Neuron (in vitro differentiated cells): ENCODE results near the gene XXYLT1.
"Not testable (repeated sequence)": the region's sequence is repeated elsewhere in the genome, so short reads cannot be mapped to it uniquely, and the experiment has no call there.

Experiments used
- H2AFZ ChIP-seq: one replicate; pipeline ENCODE4 v1.6.1; 2013; ENCODE audit warnings: low read depth, mild to moderate bottlenecking, inconsistent platforms, low read length, moderate library complexity
- H3K27me3 ChIP-seq: one replicate; pipeline ENCODE4 v1.6.1; 2013; ENCODE audit warnings: low read length; ENCODE audit not compliant: insufficient read depth
- H3K36me3 ChIP-seq: one replicate; pipeline ENCODE4 v1.6.1; 2013; ENCODE audit warnings: low read length; ENCODE audit not compliant: insufficient read depth
- H3K4me1 ChIP-seq: one replicate; pipeline ENCODE4 v1.6.1; 2013; ENCODE audit warnings: low read length; ENCODE audit not compliant: insufficient read depth
- H3K4me3 ChIP-seq: 2 replicates; pipeline ENCODE4 v1.5.1; 2013; ENCODE audit warnings: mild to moderate bottlenecking, low read length, moderate library complexity
- H3K9me3 ChIP-seq: one replicate; pipeline ENCODE4 v1.6.1; 2013; ENCODE audit warnings: low read length

XXYLT1 gene

GRCh38 chr3:195059471-195060216, 211.3 kb downstream of the XXYLT1 start:
- H3K4me1 ChIP-seq: no peaks in the 10 kb centered on the region
- H3K36me3 ChIP-seq: no peaks in the 10 kb centered on the region
- no peaks in the 10 kb centered on the region for H3K27me3 ChIP-seq
- H3K4me3 ChIP-seq: no peak overlapping the region
- no peaks in the 10 kb centered on the region for H3K9me3 ChIP-seq
- H2AFZ ChIP-seq: no peak overlapping the region

DNA sequence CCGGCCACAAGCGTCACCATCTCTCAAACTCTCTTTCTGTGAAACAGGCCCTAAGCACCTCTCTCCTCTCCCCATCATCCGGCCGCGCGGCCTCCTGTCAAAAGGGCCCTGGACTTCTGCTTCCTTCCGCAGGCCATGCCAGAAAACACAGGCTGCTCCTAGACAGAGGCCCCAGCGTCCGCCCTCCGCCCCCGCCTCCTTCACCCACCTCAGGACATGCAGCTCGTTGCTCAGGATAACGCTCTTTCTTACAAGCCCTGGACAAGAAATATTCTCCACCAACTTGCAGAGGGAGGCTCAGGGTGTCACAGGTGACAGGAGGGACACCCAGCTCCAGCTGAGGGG, 212.0 kb downstream of the XXYLT1 start:
- H3K9me3 ChIP-seq: no peaks in the 10 kb centered on the region
- H3K4me1 ChIP-seq: no peaks in the 10 kb centered on the region
- no peak overlapping the region for H3K4me3 ChIP-seq
- no peaks in the 10 kb centered on the region for H3K36me3 ChIP-seq
- H2AFZ ChIP-seq: no peak overlapping the region
- no peaks in the 10 kb centered on the region for H3K27me3 ChIP-seq

GRCh38 chr3:195058336-195059005, 212.5 kb downstream of the XXYLT1 start:
- H3K36me3 ChIP-seq: no peaks in the 10 kb centered on the region
- no peaks in the 10 kb centered on the region for H3K9me3 ChIP-seq
- no peak overlapping the region for H3K4me3 ChIP-seq
- no peak overlapping the region for H2AFZ ChIP-seq
- no peaks in the 10 kb centered on the region for H3K4me1 ChIP-seq
- H3K27me3 ChIP-seq: no peaks in the 10 kb centered on the region

- H2AFZ ChIP-seq: no peak overlapping the region
- H3K4me1 ChIP-seq: no peaks in the 10 kb centered on the region
- no peaks in the 10 kb centered on the region for H3K27me3 ChIP-seq
- H3K9me3 ChIP-seq: no peaks in the 10 kb centered on the region
- H3K36me3 ChIP-seq: no peaks in the 10 kb centered on the region
- no peak overlapping the region for H3K4me3 ChIP-seq
Measured at GRCh38 chr3:195057716-195058115, 213.2 kb downstream of the XXYLT1 start.

GRCh38 chr3:195056506-195056905, 214.5 kb downstream of the XXYLT1 start:
- H3K36me3 ChIP-seq: no peaks in the 10 kb centered on the region
- no peaks in the 10 kb centered on the region for H3K4me1 ChIP-seq
- H2AFZ ChIP-seq: no peak overlapping the region
- H3K27me3 ChIP-seq: no peaks in the 10 kb centered on the region
- no peak overlapping the region for H3K4me3 ChIP-seq
- no peaks in the 10 kb centered on the region for H3K9me3 ChIP-seq

- Histone ChIP-seq H3K36me3 (no peaks in the 10 kb centered on the region), H3K27me3 (no peaks in the 10 kb centered on the region), H2AFZ (no peak overlapping the region), H3K4me1 (no peaks in the 10 kb centered on the region), H3K9me3 (no peaks in the 10 kb centered on the region), H3K4me3 (no peak overlapping the region)
Measured at GRCh38 chr3:195054311-195054710, 216.6 kb downstream of the XXYLT1 start.

DNA sequence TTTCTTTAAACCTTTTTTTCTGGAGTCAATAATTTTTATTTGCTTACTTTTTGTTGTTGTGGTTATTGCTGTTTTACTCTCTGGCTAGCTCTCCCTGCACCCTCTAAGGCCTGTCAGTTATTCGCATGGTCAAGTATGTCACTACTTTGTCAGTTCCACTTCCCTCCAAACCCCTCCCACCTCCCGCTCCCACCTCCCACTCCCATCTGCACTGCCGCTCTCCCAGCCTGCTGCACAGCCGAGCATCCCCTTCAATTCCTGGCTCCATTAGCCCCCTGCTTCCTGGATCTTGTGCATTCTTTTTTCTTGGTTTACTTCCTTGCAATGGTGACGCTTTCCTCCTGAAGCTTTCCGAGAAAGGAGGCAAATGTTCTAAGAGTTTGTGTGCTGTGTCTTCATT, 218.0 kb downstream of the XXYLT1 start:
- Histone ChIP-seq H3K9me3 (no peaks in the 10 kb centered on the region), H3K4me3 (no peak overlapping the region), H3K27me3 (no peaks in the 10 kb centered on the region), H3K4me1 (no peaks in the 10 kb centered on the region), H3K36me3 (no peaks in the 10 kb centered on the region), H2AFZ (no peak overlapping the region)

DNA sequence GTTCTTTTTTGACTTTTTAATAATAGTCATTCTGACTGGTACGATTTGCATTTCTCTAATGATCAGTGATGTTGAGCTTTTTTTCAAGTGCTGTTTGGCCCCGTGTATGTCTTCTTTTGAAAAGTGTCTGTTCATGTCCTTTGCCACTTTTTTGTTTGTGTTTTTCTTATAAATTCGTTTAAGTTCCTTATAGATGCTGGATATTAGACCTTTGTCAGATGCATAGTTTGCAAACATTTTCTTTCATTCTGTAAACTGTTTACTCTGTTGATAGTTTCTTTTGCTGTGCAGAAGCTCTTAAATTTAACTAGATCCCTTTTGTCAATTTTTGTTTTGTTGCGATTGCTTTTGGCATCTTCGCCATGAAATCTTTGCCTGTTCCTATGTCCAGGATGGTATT, 220.7 kb downstream of the XXYLT1 start:
- not testable (repeated sequence) for H3K27me3 ChIP-seq, H3K4me1 ChIP-seq, H3K9me3 ChIP-seq, H3K4me3 ChIP-seq, H2AFZ ChIP-seq, H3K36me3 ChIP-seq

DNA sequence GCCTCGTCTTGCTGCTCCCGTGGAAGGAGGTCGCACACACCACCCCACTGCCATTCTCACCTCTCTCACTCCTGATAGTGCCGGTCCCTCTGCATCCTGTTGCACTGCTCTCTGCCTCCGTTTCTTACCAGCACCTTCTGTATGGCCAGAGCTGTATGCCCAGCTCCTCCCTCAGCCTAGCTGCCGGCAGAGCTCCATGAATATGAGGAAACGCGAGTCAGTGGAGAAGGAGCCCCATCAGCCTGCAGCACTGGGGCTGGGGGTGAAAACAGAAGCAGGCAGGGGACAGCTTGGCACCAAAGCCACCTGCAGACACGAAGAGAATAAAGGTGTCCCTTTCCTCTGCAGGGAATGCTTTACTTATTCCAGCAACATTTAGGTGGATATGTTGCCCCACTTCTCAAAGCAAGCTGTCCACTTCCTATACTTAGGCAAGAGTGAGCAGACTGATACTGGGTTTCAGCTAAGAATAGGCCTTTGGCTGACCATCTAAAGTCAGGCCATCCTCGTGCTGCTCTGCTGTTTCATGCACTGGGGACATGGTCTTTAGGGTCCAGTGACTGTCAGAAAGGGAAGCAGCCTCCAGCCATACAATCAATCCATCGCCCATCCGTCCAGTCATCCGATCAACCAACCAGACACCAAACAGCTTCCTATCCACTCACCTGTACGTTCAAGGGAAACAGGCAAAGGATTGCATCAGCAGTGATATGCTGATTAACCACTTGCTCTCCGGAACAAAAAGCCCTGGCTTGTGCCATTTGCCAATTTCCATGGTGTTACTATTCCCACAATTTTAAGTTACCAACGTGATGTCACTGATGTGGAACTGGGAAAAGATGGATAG, 222.7 kb downstream of the XXYLT1 start:
- Histone ChIP-seq H3K36me3 (no peaks in the 10 kb centered on the region), H3K27me3 (no peaks in the 10 kb centered on the region), H3K9me3 (no peaks in the 10 kb centered on the region), H2AFZ (no peak overlapping the region), H3K4me1 (no peaks in the 10 kb centered on the region), H3K4me3 (no peak overlapping the region)

- Histone ChIP-seq H3K4me1 (no peaks in the 10 kb centered on the region), H3K36me3 (no peaks in the 10 kb centered on the region), H3K4me3 (no peak overlapping the region), H2AFZ (no peak overlapping the region), H3K9me3 (no peaks in the 10 kb centered on the region), H3K27me3 (no peaks in the 10 kb centered on the region)
Measured at GRCh38 chr3:195047536-195047935, 223.4 kb downstream of the XXYLT1 start.

DNA sequence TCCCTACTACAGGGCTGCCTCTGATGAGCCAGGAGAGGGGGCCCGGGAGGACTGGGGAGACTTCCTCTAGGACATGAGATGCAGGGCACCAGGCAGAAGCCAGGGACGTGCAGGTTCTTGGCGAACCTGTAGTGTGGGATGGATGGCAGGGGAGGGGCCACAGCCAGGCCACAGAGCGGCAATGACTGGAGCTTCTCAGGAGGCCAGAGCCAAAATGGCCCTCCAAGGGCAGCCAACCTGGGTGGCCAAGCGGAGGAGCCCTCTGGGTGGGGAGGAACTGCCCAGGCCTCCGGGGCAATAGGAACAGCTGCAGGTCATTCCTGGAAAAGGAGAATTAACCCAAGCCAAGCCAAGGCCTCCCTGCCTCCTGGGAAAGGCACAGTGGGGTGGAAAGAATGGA, 224.5 kb downstream of the XXYLT1 start:
- Histone ChIP-seq H2AFZ (no peak overlapping the region), H3K9me3 (no peaks in the 10 kb centered on the region)

DNA sequence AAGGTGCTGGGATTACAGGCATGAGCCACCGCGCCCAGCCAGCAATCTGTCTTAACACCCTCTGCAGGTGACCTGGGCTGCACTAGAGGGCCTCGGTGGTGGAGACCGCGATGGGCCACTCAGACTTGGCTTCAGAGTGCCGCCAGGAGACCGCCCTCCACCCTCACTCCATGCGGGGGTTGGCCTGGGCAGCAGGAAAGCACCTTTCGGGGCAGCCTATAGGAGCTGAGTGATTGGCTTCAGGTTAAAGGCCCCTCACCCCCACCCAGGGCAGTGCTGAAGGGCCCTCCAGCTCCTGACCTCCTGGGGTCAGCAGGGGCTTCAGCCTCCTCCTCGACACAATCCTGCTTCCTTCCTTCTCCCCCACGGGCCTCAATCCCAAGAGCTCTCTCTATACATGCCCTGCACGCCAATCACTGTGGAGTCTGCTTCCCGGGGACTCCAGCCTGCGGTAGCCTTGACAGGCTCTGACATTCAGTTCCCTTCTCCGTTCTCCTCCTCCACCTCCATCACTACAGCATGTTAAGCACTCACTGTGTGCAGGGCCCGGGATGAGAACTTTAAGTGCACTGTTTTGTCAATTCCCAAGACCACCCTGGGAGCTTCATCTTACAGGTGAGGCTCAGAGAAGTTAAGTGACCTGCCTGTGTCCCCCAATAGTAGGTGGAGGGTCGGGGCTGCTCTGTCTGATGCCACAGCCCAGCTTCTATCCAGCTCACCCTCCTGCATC, 225.3 kb downstream of the XXYLT1 start:
- no peak overlapping the region for H3K4me3 ChIP-seq
- H3K27me3 ChIP-seq: no peaks in the 10 kb centered on the region
- no peak overlapping the region for H2AFZ ChIP-seq
- no peaks in the 10 kb centered on the region for H3K4me1 ChIP-seq
- H3K36me3 ChIP-seq: no peaks in the 10 kb centered on the region
- H3K9me3 ChIP-seq: no peaks in the 10 kb centered on the region

More for the DNA sequence above, 224.5 kb downstream of the XXYLT1 start:
- H3K27me3 ChIP-seq: no peaks in the 10 kb centered on the region
- H3K36me3 ChIP-seq: no peaks in the 10 kb centered on the region
- H3K4me1 ChIP-seq: no peaks in the 10 kb centered on the region
- H3K4me3 ChIP-seq: no peak overlapping the region

DNA sequence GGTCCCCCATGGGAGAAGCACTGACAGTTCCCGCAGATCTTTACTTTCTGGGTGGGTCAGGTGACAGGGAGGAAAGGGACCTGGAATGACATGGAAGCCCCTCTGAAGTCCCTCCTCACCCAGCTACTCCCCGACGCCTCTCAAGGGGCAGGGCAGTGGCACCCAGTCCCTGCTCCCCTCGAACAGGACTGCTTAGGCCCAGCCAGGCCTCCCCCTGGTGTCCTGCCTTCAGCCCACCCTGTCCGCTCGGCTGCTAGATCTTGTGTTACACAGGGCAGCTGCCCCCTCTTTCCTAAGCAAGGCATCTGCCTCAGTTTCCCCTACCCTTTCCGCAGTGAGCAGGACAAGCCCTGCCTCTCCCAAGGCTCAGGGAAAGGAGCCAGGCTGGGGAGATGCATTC, 226.5 kb downstream of the XXYLT1 start:
- peaks cover 3% of the 10 kb centered on the region for H3K27me3 ChIP-seq
- no peak overlapping the region for H3K4me3 ChIP-seq

More for the DNA sequence above, 226.5 kb downstream of the XXYLT1 start:
- H3K9me3 ChIP-seq: no peaks in the 10 kb centered on the region
- H3K4me1 ChIP-seq: no peaks in the 10 kb centered on the region
- H3K36me3 ChIP-seq: no peaks in the 10 kb centered on the region
- no peak overlapping the region for H2AFZ ChIP-seq
